GM21423 (cell line): ENCODE measurements around the gene OGFOD1.

Experiments
- ATAC-seq: cut with Tn5 transposase; IDR thresholded peaks from one replicate; pipeline ENCODE4 v1.9.1; 2021; ENCODE audit warnings: mild to moderate bottlenecking, moderate library complexity; ENCODE audit not compliant: unreplicated experiment

The OGFOD1 gene

GRCh38 chr16:56450986-56451752 is at the start of gene OGFOD1, which contains the start of gene NUDT21:
Gene OGFOD1, plus strand, starts transcription at chr16:56451554. Its CDS starts 59 bp downstream, at chr16:56451613.
Gene NUDT21, minus strand, starts transcription at chr16:56451332. Its CDS starts 130 bp downstream, at chr16:56451202.
- peak; percentile 98 for ATAC-seq

DNA sequence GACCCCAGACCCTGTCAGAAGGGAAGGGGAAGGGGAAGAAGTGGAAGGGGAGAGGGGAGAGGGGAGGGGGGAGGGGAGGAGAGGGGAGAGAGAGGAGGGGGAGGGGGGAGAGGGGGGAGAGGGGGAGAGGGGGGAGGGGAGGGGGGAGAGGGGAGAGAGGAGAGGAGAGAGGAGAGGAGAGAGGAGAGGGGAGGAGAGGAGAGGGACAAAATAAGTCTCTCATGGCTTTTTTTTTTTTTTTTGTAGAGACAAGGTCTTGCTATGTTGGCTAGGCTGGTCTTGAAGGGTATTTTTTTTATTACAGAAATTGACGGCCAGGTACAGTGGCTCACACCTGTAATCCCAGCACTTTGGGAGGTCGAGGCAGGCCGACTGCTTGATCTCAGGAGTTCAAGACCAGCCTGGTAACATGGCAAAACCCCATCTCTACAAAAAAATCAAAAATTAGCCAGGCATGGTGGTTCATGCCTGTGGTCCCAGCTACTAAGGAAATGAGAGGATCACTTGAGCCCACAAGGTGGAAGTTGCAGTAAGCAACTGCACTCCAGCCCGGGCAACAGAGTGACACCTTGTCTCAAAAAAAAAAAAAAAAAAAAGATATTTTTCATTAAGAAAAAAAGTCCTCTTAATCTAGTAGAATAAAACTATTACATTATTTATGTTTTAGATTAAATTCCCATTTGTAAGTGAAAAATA is 45.2 kb upstream of the OGFOD1 start:
- no peak for ATAC-seq

- ATAC-seq: no peak
These were observed 42.8 kb upstream of the OGFOD1 start for GRCh38 chr16:56408379-56409098.

GRCh38 chr16:56409195-56409594 is 42.2 kb upstream of the OGFOD1 start:
- ATAC-seq: no peak

- ATAC-seq: no peak
These were observed 40.2 kb upstream of the OGFOD1 start for GRCh38 chr16:56411123-56411522.

DNA sequence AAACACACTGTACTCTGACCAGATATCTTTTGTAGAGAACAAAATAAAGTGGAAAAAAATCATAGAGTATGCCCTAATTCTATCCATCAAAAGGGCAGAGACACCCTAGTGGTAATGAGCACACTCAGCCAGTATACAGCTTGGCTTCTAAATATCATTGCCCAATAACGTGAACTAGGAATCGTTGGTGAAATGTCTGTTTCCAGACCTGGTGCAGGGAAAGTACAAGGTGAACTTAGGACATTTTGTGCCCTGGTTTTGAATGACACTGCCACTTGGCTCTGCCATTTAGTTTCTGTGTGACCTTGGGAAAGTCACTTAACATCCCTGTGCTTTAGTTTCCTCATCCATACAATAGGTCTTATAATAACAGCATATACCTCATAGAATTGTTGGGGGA is 39.7 kb upstream of the OGFOD1 start:
- ATAC-seq: no peak

DNA sequence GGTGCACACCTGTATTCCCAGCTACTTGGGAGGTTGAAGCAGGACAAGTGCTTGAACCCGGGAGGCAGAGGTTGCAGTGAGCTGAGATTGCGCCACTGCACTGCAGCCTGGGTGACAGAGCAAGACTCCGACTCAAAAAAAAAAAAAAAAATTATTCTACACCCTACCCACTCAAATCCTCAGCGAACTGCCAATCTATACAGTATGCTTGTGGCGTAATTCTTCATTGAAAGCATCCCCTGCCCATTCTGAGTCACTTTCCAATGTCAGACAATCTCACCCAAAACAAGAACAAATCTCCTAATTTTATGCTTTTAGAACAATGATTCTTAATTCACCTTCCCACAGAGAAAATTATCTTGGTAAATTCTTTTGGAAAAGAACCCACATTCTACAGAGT is 38.0 kb upstream of the OGFOD1 start:
- no peak for ATAC-seq

DNA sequence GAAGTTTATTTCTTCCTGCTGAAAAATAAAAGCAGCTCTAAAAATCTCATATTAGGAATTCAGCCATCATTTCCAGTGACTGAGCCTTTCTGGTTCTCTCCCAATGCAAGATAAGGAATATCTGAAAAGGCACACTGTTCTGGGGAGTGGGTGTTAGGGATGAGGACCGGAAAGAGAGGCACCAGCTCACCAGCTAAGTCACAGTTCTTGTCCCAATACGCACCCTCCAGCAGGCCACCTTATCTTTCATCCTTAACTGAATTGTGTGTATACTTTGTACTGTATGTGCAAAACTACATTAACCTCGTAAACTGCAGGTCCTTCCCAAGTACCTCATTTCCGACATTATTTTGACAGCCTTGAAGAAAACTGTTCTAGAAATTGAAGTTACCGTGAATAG is 37.0 kb upstream of the OGFOD1 start:
- no peak for ATAC-seq

DNA sequence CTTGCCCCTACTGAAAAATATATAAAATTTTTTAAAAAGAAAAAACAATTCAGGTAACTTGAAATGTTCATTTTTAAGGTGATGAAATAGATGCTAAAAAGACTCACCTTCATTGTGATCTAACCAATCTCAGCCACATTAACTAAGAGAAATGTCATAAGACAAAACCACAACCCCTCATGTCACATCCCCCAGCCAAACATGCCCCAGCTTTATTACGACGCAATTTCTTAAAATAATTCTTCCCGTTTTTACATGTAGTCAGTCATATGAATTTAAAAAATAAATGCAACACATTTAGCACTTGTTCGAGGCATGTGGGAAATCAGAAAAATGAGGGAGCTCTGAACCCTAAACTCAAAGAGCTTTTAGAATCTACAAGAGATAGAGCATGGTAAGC is 35.5 kb upstream of the OGFOD1 start:
- ATAC-seq: no peak

DNA sequence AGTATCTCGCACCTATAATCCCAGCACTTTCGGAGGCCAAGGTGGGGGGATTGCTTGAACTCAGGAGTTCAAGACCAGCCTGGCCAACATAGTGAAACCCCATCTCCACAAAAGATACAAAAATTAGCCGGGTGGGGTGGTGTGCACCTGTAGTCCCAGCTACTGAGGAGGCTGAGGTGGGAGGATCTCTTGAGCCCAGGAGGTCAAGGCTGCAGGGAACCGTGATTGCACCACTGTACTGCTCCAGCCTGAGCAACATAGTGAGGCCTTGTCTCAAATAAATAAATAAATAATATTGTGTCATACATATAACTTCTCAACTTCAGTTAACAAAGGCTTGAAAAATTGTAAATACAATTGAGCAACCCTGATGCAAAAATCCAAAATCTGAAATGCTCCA is 34.2 kb upstream of the OGFOD1 start:
- no peak for ATAC-seq

GRCh38 chr16:56419740-56420548 is 31.4 kb upstream of the OGFOD1 start:
- ATAC-seq: no peak

DNA sequence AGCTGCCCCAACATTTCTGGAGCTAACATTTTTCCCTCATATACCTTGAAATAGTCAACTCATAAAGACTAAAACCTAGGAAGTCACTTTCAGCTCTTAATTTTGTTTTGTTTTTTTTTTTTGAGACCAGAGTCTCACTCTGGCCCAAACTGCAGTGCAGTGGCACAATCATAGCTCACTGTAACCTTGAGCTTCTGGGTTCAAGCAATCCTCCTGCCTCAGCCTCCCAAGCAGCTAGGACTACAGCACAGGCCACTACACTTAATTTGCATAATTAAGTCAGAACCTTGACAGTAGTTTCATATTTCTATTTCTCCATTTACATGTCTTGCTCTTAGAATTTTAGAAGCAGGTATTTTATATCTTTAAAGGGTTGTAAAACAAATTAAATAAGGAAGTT is 30.7 kb upstream of the OGFOD1 start:
- ATAC-seq: no peak

- ATAC-seq: no peak
These were observed 30.0 kb upstream of the OGFOD1 start for GRCh38 chr16:56421313-56421712.

DNA sequence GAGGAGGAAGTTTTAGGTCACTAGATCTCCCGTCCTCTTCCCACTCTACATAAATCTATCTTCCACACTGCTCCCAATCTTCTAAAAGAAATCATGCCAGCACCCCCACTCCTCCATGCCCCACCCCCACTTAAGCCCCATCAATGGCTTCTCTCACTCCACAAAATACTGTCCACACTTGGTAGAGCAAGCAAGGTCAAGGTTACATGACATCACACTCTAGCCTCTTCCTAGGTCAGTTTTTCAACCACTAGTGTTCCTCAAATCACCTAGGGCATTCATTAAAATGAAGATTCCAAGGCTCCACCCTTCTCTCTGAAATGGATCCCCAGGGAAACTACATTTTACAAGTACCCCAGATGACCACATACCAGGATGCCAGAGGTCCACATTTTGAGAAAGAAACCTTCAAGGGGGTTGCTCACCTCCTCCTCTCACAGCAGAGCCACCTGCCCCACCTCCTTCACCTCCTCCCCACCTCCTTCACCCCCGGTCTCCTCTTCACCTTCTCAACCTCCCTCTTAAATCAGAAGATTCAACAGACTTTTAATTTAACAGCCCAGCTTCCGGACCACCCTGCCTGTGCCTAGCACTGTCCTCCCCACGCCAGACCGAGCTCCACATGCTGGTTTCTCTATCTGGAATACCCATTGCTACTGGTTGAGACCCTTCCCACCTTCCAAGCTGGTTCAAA is 29.2 kb upstream of the OGFOD1 start:
- ATAC-seq: no peak

- no peak for ATAC-seq
These were observed 28.4 kb upstream of the OGFOD1 start for GRCh38 chr16:56422896-56423441.

DNA sequence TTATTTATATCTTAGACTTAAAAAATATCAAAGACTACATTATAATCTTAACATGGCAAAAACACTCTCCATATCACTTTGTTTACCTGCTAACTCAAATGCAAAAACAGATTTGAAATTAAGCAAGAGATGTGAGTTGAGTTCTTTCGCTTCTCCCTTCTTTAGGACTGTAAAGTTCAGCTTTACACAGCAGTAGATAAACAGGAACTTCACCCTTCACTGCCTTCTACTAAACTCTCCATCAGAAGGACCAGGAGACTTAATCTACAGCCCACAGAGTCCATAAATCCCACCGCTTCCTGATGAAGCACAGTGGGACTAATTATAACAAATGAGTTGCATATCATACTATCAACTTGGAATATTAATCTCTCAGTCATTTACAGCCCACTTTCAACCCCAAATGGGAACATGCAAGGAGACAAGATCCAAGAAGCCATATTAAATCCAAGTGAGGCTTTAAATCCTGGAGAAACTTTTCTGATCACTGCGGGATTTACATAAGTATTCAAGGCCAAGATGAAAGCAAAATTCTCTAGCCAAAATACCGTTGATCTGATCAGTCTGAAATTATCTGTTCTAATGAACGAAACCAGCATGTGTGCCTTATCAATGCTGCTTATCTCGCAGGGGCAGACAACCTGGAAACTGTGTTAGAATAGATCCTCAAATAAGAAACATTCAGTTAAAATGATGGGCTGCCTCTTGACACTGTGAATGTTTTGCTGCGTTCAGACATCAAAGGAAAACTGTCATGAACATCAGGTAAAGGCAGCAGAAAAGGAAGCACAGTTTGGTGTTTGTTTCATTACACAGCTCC is 27.6 kb upstream of the OGFOD1 start:
- no peak for ATAC-seq

GRCh38 chr16:56424404-56424764 is 27.0 kb upstream of the OGFOD1 start:
- ATAC-seq: no peak

DNA sequence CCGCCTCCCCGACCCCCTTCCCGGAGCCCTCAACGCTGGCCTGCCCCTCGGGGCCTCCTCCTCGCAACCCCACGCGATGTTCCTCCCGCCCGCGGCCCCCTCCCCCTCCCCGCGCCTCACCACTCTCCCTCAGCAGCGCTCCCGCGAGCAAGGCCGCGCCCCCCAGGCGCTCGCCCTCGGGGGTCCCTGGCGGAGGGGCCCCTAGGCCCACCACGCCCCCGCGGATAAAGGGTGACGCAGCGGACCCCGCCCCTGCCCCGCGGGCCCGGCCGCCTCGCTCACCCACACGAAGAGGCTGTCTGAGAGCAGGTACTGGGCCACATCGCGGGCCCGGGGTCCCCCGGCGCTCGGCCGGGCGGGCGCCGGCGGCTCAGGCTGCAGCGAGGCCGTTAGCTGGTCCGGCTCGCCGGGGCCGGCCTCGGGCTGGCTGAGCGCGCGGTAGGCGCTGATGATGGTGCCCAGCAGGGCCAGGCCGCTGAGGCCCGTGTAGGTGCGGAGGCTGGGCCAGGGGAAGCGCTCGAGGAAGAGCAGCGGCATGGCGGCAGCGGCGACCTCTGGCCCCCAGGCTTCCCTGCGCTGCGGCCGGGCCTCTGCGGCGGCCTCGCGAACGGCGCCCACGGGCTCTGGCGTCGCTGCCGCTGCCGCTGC is 26.4 kb upstream of the OGFOD1 start:
- ATAC-seq: peak; percentile 32

- ATAC-seq: peak; percentile 78
These were observed 25.9 kb upstream of the OGFOD1 start, which contains the start of gene AMFR for GRCh38 chr16:56425439-56425832. Gene AMFR, minus strand, starts transcription at chr16:56425545. Its CDS starts 218 bp downstream, at chr16:56425327.
